GM18861 (cell line): ENCODE data around the gene CASP9.
A peak's percentile ranks its signal among the peaks of the same experiment; 100 is the strongest.
"Not testable (repeated sequence)": the region's sequence is repeated elsewhere in the genome, so short reads cannot be mapped to it uniquely, and the experiment has no call there.

Experiments used
- ATAC-seq: cut with Tn5 transposase; IDR thresholded peaks from one replicate; pipeline ENCODE4 v1.9.1; 2021; ENCODE audit not compliant: unreplicated experiment

Gene CASP9

DNA sequence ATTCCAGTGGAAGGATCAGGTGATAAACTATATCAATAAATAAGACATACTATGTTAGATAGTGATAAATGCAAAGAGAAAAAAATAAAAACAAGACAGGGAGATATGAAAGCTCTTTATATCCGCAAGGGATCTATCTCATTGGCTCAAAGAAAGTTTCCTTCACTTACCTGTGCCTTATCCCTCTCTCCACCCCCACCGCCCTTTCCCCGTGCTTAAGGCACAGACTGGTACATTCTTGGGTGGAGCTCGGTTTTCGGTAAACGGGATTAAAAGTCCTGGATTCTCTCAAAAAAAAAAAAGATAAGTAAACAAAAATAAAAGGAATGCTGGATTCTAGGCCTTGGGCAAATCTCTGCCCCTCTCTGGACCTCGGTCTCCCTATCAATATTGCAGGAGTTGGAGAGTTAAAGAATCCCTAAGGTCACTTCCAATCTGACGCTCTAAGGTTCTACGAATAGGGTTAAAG is 2.0 kb upstream of the CASP9 start:
- ATAC-seq = no peak

GRCh38 chr1:15525050-15526020 is 1.3 kb upstream of the CASP9 start:
- ATAC-seq = peak; percentile 20

- peak; percentile 11 for ATAC-seq
These were observed 451 bp upstream of the CASP9 start for GRCh38 chr1:15524283-15525049.

- no peak for ATAC-seq
These were observed 653 bp downstream of the CASP9 start for GRCh38 chr1:15523104-15524020.

DNA sequence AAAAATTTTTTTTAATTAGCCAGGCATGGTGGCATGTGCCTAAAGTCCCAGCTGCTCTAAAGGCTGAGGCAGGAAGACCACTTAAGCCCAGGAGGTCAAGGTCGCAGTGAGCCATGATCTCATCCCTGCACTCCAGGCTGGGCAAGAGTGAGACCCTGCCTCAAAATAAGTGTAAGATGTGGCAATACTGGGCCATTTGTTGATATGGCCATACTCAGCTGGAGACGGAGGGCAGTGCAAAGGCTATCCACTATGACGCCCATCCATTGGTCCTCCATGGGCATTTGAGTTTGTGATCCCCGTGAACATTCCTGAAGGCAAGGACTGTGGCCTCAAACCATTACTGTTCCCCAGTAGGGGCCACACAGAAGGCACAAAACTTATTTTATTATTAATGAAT is 1.5 kb downstream of the CASP9 start:
- ATAC-seq = no peak

- ATAC-seq = not testable (repeated sequence)
These were observed 2.7 kb downstream of the CASP9 start for GRCh38 chr1:15521206-15521906.

GRCh38 chr1:15519625-15520024 is 4.4 kb downstream of the CASP9 start:
- ATAC-seq = no peak

- no peak for ATAC-seq
These were observed 8.9 kb downstream of the CASP9 start for GRCh38 chr1:15515022-15515663.

- not testable (repeated sequence) for ATAC-seq
These were observed 9.5 kb downstream of the CASP9 start for GRCh38 chr1:15514557-15514956.

GRCh38 chr1:15513919-15514318 is 10.1 kb downstream of the CASP9 start:
- no peak for ATAC-seq

GRCh38 chr1:15513192-15513591 is 10.8 kb downstream of the CASP9 start:
- no peak for ATAC-seq

DNA sequence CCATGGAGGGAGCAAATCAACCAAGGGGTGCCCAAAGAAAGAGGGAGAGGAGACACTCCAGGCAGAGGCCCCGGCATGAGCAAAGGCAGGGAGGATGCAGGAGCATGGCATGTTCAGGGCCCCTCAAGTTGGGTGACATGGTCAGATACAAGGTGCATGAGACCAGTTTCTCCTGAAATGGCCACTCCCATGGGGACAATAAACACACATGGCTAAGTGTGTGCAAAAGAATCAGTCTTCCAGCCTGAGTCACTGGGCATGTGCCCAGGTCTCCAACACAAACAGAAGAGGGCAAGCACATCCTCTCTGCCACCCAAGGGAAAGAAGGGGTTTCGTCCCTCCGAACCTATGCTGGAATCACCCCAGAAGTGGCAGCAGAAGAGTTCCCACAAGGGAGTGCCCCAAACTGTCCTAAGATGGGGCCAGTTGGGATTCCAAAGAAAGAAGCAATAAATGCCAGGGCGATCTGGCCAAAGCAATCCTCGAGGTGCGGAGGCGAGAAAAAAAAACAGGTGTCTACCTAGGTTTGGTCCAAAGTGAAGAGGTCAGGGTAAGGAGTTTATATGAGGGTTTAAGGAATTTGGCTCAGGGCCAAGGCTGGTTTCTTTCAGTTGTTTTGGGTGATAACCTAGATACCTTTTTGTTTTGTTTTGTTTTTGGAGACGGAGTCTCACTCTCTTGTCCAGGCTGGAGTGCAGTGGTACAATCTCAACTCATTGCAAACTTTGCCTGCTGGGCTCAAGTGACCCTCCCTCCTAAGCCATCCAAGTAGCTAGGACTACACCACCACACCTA is 13.2 kb downstream of the CASP9 start:
- ATAC-seq = no peak

DNA sequence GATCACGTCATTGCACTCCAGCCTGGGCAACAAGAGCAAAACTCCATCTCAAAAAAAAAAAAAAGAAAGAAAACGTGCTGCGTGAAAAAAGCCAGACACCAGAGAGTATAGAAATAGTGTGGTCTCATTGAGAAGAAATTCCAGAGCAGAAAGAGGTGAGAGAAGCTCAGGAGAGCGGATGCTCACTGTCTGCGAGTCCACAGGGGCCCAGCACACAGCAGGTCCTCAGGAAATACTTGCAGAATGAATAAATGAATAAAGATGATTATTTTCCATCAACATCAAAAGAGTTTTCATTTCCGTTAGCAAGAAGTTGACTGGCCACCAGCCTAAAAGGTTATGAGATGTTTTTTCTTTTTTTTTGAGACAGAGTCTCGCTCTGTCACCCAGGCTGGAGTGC is 14.4 kb downstream of the CASP9 start:
- no peak for ATAC-seq

- ATAC-seq = no peak
These were observed 15.1 kb downstream of the CASP9 start for GRCh38 chr1:15508700-15509487.

GRCh38 chr1:15507278-15507677 is 16.7 kb downstream of the CASP9 start:
- no peak for ATAC-seq

- ATAC-seq = no peak
These were observed 17.2 kb downstream of the CASP9 start for GRCh38 chr1:15506831-15507230.

DNA sequence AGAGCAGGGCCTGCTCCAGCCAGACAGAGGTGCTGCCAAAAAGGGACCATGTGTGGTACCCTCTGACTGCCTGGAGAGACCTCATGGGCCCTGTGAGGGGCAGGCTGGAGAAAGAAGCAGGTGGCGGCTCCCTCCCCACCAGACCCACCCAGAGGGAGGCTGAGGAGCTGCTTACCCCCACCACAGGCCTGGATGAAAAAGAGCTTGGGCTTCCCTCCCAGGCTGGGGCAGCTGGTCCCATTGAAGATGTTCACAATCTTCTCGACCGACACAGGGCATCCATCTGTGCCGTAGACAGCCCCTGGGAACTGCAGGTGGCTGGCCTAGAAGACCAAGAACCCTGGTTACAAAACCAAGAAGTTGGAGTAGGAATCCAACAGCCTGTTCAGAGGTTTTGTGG is 19.6 kb downstream of the CASP9 start:
- no peak for ATAC-seq
